ENCODE results near the gene DHRS4L2. TPM values are rescaled to one million over a fixed set of nuclear protein-coding genes. Genes with fewer than 3 reads are reported as not detected.
"Not testable (repeated sequence)": the region's sequence is repeated elsewhere in the genome, so short reads cannot be mapped to it uniquely, and the experiment has no call there.

The DHRS4L2 gene
- polyA plus RNA-seq, 1 donor (not counting 4 experiments of a cell fraction or from before 2014, with no cell fraction given), result 18.1 TPM

GRCh38 chr14:24011051-24011450, 22.3 kb downstream of the DHRS4L2 start:
- TF ChIP-seq EZH2 (IDR thresholded peaks at IDR 0.05; ENCODE audit: low read length), result no peak
- Histone ChIP-seq H3K4me2 (ENCODE audit: control insufficient read depth, extremely low read depth, insufficient read depth, low read depth, low read length) (no peak overlapping the region), H3K4me3 (ENCODE audit: control insufficient read depth in 2 of 3, extremely low read depth in 1 of 3, insufficient read depth in 2 of 3, low read depth in 1 of 3, low read length in 3 of 3) (no peak overlapping the region), H3K4me1 (ENCODE audit: control insufficient read depth, extremely low read depth, insufficient read depth, low read length) (no peaks in the 10 kb centered on the region), H4K20me1 (ENCODE audit: control insufficient read depth, extremely low read depth, insufficient read depth, low read length) (no peaks in the 10 kb centered on the region), H2AFZ (ENCODE audit: control insufficient read depth, low read length) (no peak overlapping the region), H3K9me3 (ENCODE audit: control insufficient read depth, low read depth, low read length) (no peaks in the 10 kb centered on the region), H3K9me1 (ENCODE audit: control insufficient read depth, extremely low read depth, insufficient read depth, low read length) (no peaks in the 10 kb centered on the region), H3K79me2 (ENCODE audit: control insufficient read depth, insufficient read depth, low read length) (no peaks in the 10 kb centered on the region), H3K9ac (ENCODE audit: control insufficient read depth, extremely low read depth, insufficient read depth, low read length) (no peak overlapping the region), H3K27me3 (ENCODE audit: control insufficient read depth, extremely low read depth, insufficient read depth, low read length) (no peaks in the 10 kb centered on the region), H3K27ac (ENCODE audit: control insufficient read depth, insufficient read depth, low read length) (no peak overlapping the region), H3K36me3 (ENCODE audit: control insufficient read depth in 2 of 2, extremely low read depth in 1 of 2, insufficient read depth in 2 of 2, low read length in 2 of 2) (no peaks in the 10 kb centered on the region)
- DNase-seq (ENCODE audit: low read depth, low spot score) (no peak), FAIRE-seq (no peak)
- dilution Hi-C loops (cut with MboI; ENCODE audit: extremely low pct_ligation_motif_present, low sequenced_read_pairs), result no loop called here

GRCh38 chr14:24012726-24013273, 24.1 kb downstream of the DHRS4L2 start:
- dilution Hi-C loops (cut with MboI; ENCODE audit: extremely low pct_ligation_motif_present, low sequenced_read_pairs); H3K27ac ChIP-seq (ENCODE audit: control insufficient read depth, insufficient read depth, low read length); FAIRE-seq: not testable (repeated sequence)

GRCh38 chr14:24013654-24014514, 25.2 kb downstream of the DHRS4L2 start:
- TF ChIP-seq, protein P1, sequence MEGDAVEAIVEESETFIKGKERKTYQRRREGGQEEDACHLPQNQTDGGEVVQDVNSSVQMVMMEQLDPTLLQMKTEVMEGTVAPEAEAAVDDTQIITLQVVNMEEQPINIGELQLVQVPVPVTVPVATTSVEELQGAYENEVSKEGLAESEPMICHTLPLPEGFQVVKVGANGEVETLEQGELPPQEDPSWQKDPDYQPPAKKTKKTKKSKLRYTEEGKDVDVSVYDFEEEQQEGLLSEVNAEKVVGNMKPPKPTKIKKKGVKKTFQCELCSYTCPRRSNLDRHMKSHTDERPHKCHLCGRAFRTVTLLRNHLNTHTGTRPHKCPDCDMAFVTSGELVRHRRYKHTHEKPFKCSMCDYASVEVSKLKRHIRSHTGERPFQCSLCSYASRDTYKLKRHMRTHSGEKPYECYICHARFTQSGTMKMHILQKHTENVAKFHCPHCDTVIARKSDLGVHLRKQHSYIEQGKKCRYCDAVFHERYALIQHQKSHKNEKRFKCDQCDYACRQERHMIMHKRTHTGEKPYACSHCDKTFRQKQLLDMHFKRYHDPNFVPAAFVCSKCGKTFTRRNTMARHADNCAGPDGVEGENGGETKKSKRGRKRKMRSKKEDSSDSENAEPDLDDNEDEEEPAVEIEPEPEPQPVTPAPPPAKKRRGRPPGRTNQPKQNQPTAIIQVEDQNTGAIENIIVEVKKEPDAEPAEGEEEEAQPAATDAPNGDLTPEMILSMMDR (optimal IDR thresholded peaks at IDR 0.05 in 1 of 3, IDR thresholded peaks at IDR 0.05 in 1 of 3, conservative IDR thresholded peaks at IDR 0.05 in 1 of 3; ENCODE audit: extremely low read depth in 1 of 3, insufficient read depth in 2 of 3, low read length in 3 of 3), result peak; percentile 76 to 78 (median 77)
- TF ChIP-seq EZH2 (IDR thresholded peaks at IDR 0.05; ENCODE audit: low read length), result no peak
- no peak overlapping the region for H3K9ac ChIP-seq (ENCODE audit: control insufficient read depth, extremely low read depth, insufficient read depth, low read length)
- H3K27ac ChIP-seq (ENCODE audit: control insufficient read depth, insufficient read depth, low read length), result no peak overlapping the region
- DNase-seq (ENCODE audit: low read depth, low spot score) (no peak), FAIRE-seq (no peak)
- no peaks in the 10 kb centered on the region for H3K79me2 ChIP-seq (ENCODE audit: control insufficient read depth, insufficient read depth, low read length)
- H3K9me1 ChIP-seq (ENCODE audit: control insufficient read depth, extremely low read depth, insufficient read depth, low read length), result no peaks in the 10 kb centered on the region
- H3K4me2 ChIP-seq (ENCODE audit: control insufficient read depth, extremely low read depth, insufficient read depth, low read depth, low read length), result no peak overlapping the region
- no peaks in the 10 kb centered on the region for H3K4me1 ChIP-seq (ENCODE audit: control insufficient read depth, extremely low read depth, insufficient read depth, low read length)
- H2AFZ ChIP-seq (ENCODE audit: control insufficient read depth, low read length), result no peak overlapping the region
- no peaks in the 10 kb centered on the region for H3K9me3 ChIP-seq (ENCODE audit: control insufficient read depth, low read depth, low read length)
- dilution Hi-C loops (cut with MboI; ENCODE audit: extremely low pct_ligation_motif_present, low sequenced_read_pairs), result no loop called here
- H3K27me3 ChIP-seq (ENCODE audit: control insufficient read depth, extremely low read depth, insufficient read depth, low read length), result no peaks in the 10 kb centered on the region
- H4K20me1 ChIP-seq (ENCODE audit: control insufficient read depth, extremely low read depth, insufficient read depth, low read length), result no peaks in the 10 kb centered on the region
- no peak overlapping the region for H3K4me3 ChIP-seq (ENCODE audit: control insufficient read depth in 2 of 3, extremely low read depth in 1 of 3, insufficient read depth in 2 of 3, low read depth in 1 of 3, low read length in 3 of 3)
- no peaks in the 10 kb centered on the region for H3K36me3 ChIP-seq (ENCODE audit: control insufficient read depth in 2 of 2, extremely low read depth in 1 of 2, insufficient read depth in 2 of 2, low read length in 2 of 2)

More at GRCh38 chr14:24012726-24013273, 24.1 kb downstream of the DHRS4L2 start:
- not testable (repeated sequence) for H3K4me3 ChIP-seq (ENCODE audit: control insufficient read depth in 2 of 3, extremely low read depth in 1 of 3, insufficient read depth in 2 of 3, low read depth in 1 of 3, low read length in 3 of 3); H3K9me3 ChIP-seq (ENCODE audit: control insufficient read depth, low read depth, low read length); H3K9ac ChIP-seq (ENCODE audit: control insufficient read depth, extremely low read depth, insufficient read depth, low read length); H3K36me3 ChIP-seq (ENCODE audit: control insufficient read depth in 2 of 2, extremely low read depth in 1 of 2, insufficient read depth in 2 of 2, low read length in 2 of 2); H3K79me2 ChIP-seq (ENCODE audit: control insufficient read depth, insufficient read depth, low read length); DNase-seq (ENCODE audit: low read depth, low spot score); H3K4me1 ChIP-seq (ENCODE audit: control insufficient read depth, extremely low read depth, insufficient read depth, low read length); H4K20me1 ChIP-seq (ENCODE audit: control insufficient read depth, extremely low read depth, insufficient read depth, low read length); H3K4me2 ChIP-seq (ENCODE audit: control insufficient read depth, extremely low read depth, insufficient read depth, low read depth, low read length); H2AFZ ChIP-seq (ENCODE audit: control insufficient read depth, low read length); H3K9me1 ChIP-seq (ENCODE audit: control insufficient read depth, extremely low read depth, insufficient read depth, low read length); H3K27me3 ChIP-seq (ENCODE audit: control insufficient read depth, extremely low read depth, insufficient read depth, low read length)

DNA sequence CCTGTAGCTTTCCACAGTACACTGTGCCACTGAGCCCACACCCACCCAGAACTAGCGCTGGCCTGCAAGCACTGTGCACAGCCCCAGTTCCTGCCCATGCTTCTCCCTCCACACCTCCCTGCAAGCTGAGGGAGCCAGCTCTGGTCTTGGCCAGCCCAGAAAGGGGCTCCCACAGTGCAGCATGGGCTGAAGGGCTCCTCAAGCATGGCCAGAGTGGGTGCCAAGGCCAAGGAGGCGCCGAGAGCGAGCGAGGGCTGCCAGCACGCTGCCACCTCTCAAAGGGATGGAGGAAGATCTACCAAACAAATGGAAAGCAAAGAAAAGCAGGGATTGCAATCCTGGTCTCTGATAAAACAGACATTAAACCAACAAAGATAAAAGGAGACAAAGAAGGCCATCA, 27.0 kb downstream of the DHRS4L2 start:
- H3K4me3 ChIP-seq (ENCODE audit: control insufficient read depth in 2 of 3, extremely low read depth in 1 of 3, insufficient read depth in 2 of 3, low read depth in 1 of 3, low read length in 3 of 3); FAIRE-seq; DNase-seq (ENCODE audit: low read depth, low spot score); H3K4me1 ChIP-seq (ENCODE audit: control insufficient read depth, extremely low read depth, insufficient read depth, low read length); H3K79me2 ChIP-seq (ENCODE audit: control insufficient read depth, insufficient read depth, low read length); H3K9ac ChIP-seq (ENCODE audit: control insufficient read depth, extremely low read depth, insufficient read depth, low read length); H3K9me3 ChIP-seq (ENCODE audit: control insufficient read depth, low read depth, low read length); H3K27me3 ChIP-seq (ENCODE audit: control insufficient read depth, extremely low read depth, insufficient read depth, low read length); H3K36me3 ChIP-seq (ENCODE audit: control insufficient read depth in 2 of 2, extremely low read depth in 1 of 2, insufficient read depth in 2 of 2, low read length in 2 of 2); H3K4me2 ChIP-seq (ENCODE audit: control insufficient read depth, extremely low read depth, insufficient read depth, low read depth, low read length); H3K9me1 ChIP-seq (ENCODE audit: control insufficient read depth, extremely low read depth, insufficient read depth, low read length); H4K20me1 ChIP-seq (ENCODE audit: control insufficient read depth, extremely low read depth, insufficient read depth, low read length); dilution Hi-C loops (cut with MboI; ENCODE audit: extremely low pct_ligation_motif_present, low sequenced_read_pairs); H3K27ac ChIP-seq (ENCODE audit: control insufficient read depth, insufficient read depth, low read length); H2AFZ ChIP-seq (ENCODE audit: control insufficient read depth, low read length): not testable (repeated sequence)

Measured in keratinocyte (primary cell).